Tibial artery (tissue), 4 donors: ENCODE results near the gene BIRC3.

Source experiments
- DNase-seq, 2 donors: peaks; one replicate each; pipeline ENCODE4 v3.0.0-alpha.2; 2019
- H3K27ac ChIP-seq, 2 donors: fragments of 200-600 bp; sonication (generic) in 1 of 2; 1 replicate in 1 of 2; 2 replicates in 1 of 2; pipeline ENCODE4 v1.5.1; 2018 to 2019; ENCODE audit warnings: mild to moderate bottlenecking in 1 of 2
- H3K27me3 ChIP-seq, 2 donors: fragments of 200-600 bp; sonication (generic) in 1 of 2; one replicate each; pipeline versions ENCODE4 v1.5.1 to v1.6.0; 2016 to 2019
- H3K36me3 ChIP-seq, 3 donors: fragments of 200-600 bp; sonication (generic) in 2 of 3; one replicate each; pipeline ENCODE4 v1.5.1; 2016 to 2019; ENCODE audit warnings: mild to moderate bottlenecking in 2 of 3
- H3K4me1 ChIP-seq, 4 donors: fragments of 200-600 bp; sonication (generic) in 2 of 4; 1 replicate in 3 of 4; 2 replicates in 1 of 4; pipeline ENCODE4 v1.5.1; 2016 to 2019
- H3K4me3 ChIP-seq, 2 donors: fragments of 200-600 bp; sonication (generic) in 1 of 2; 1 replicate in 1 of 2; 2 replicates in 1 of 2; pipeline ENCODE4 v1.5.1; 2018 to 2019; ENCODE audit warnings: mild to moderate bottlenecking in 2 of 2
- H3K9me3 ChIP-seq, 3 donors: fragments of 200-600 bp; sonication (generic) in 1 of 3; one replicate each; pipeline ENCODE4 v1.5.1; 2016 to 2019
- intact Hi-C: fragments of 100-400 bp; cut with DNase I; formaldehyde crosslinking; loops from one replicate; pipeline ENCODE4 v1.15.0; 2023; ENCODE audit warnings: low total_unique reads
- TF ChIP-seq, protein P1 (sequence below), 2 experiments: fragments of 200-600 bp in 1 of 2; fragments of 450-650 bp in 1 of 2; IDR thresholded peaks; one replicate each; pipeline ENCODE4 v1.5.1; 2017 to 2019; ENCODE audit warnings: antibody characterized with exemption in 2 of 2, mild to moderate bottlenecking in 1 of 2, moderate library complexity in 1 of 2

The BIRC3 gene

GRCh38 chr11:102306048-102306597 is 11.2 kb upstream of the BIRC3 start:
- intact Hi-C loops, result no loop called here
- Histone ChIP-seq H3K36me3 (no peaks in the 10 kb centered on the region), H3K27ac (no peak overlapping the region), H3K27me3 (no peaks in the 10 kb centered on the region), H3K9me3 (peaks cover 0 to 16% (median 5%) of the 10 kb centered on the region in 3 donors), H3K4me1 (no peaks in the 10 kb centered on the region), H3K4me3 (no peak overlapping the region)
- TF ChIP-seq, protein P1, sequence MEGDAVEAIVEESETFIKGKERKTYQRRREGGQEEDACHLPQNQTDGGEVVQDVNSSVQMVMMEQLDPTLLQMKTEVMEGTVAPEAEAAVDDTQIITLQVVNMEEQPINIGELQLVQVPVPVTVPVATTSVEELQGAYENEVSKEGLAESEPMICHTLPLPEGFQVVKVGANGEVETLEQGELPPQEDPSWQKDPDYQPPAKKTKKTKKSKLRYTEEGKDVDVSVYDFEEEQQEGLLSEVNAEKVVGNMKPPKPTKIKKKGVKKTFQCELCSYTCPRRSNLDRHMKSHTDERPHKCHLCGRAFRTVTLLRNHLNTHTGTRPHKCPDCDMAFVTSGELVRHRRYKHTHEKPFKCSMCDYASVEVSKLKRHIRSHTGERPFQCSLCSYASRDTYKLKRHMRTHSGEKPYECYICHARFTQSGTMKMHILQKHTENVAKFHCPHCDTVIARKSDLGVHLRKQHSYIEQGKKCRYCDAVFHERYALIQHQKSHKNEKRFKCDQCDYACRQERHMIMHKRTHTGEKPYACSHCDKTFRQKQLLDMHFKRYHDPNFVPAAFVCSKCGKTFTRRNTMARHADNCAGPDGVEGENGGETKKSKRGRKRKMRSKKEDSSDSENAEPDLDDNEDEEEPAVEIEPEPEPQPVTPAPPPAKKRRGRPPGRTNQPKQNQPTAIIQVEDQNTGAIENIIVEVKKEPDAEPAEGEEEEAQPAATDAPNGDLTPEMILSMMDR (IDR thresholded peaks at IDR 0.05), result no peak
- DNase-seq, result no peak

DNA sequence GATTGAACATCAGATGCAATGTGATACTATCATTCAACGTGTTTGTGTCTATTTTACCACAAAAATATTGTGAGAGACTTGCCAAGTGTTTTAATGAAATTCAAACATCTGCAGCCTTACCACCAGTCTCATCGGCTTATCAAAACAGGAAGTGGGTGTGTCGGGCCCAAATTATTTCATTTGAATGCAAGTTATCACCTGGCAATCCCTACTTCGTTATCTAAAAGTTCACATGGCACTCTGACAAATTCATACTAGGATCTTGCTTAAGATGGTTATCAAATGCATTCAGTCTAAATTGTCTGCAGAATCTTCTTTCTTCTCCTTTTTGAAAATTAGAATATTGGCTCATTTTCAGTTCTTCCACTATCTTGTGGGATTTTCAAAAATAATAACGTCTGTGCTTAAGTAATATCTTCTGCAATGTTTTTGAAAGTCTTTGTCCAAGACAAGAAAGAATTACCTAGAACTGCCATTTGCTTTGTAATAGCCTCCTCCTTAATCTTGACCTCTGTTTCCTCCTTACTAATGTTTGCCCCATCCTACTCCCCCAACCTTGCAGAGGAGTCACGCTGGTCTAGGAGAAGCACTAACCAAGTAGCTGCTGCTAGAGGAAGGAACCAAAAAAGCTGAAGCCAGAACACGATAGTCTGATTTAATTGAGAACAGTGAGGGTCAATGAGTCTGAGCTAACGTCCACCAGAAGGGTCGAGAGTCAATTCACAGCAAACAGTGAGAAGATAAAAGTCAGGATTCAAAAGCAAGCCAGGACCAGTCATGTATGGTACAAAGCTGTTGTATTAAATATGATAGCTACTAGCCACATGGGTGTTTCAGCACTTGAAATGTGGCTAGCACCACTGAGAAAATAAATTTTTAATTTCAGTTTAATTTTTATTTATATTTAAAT is 10.2 kb upstream of the BIRC3 start:
- H3K9me3 ChIP-seq, result peaks cover 0 to 15% (median 5%) of the 10 kb centered on the region in 3 donors
- TF ChIP-seq, protein P1 (IDR thresholded peaks at IDR 0.05), result no peak
- no peak overlapping the region for H3K27ac ChIP-seq
- H3K4me1 ChIP-seq, result no peaks in the 10 kb centered on the region
- H3K36me3 ChIP-seq, result no peaks in the 10 kb centered on the region
- no peak overlapping the region for H3K4me3 ChIP-seq
- no peak for DNase-seq
- intact Hi-C loops, result no loop called here
- H3K27me3 ChIP-seq, result no peaks in the 10 kb centered on the region

DNA sequence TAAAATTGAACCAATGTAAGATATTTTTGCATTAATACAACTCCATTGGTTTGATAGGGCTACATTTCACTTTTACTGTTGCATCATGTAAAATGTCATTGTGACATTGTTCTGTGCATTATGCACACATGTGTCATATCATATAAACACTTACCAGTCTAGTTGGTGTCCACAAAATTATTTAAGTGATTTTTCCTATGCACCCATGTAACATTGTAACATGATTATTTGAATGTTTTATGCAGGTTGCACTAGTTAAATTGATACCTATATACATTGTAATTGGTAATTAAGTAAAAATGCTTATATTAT is 9.6 kb upstream of the BIRC3 start:
- DNase-seq, result no peak
- no peaks in the 10 kb centered on the region for H3K4me1 ChIP-seq
- no peaks in the 10 kb centered on the region for H3K36me3 ChIP-seq
- TF ChIP-seq, protein P1 (IDR thresholded peaks at IDR 0.05), result no peak
- intact Hi-C loops, result no loop called here
- peaks cover 0 to 8% (median 3%) of the 10 kb centered on the region in 3 donors for H3K9me3 ChIP-seq
- no peak overlapping the region for H3K4me3 ChIP-seq
- H3K27ac ChIP-seq, result no peak overlapping the region
- H3K27me3 ChIP-seq, result no peaks in the 10 kb centered on the region

DNA sequence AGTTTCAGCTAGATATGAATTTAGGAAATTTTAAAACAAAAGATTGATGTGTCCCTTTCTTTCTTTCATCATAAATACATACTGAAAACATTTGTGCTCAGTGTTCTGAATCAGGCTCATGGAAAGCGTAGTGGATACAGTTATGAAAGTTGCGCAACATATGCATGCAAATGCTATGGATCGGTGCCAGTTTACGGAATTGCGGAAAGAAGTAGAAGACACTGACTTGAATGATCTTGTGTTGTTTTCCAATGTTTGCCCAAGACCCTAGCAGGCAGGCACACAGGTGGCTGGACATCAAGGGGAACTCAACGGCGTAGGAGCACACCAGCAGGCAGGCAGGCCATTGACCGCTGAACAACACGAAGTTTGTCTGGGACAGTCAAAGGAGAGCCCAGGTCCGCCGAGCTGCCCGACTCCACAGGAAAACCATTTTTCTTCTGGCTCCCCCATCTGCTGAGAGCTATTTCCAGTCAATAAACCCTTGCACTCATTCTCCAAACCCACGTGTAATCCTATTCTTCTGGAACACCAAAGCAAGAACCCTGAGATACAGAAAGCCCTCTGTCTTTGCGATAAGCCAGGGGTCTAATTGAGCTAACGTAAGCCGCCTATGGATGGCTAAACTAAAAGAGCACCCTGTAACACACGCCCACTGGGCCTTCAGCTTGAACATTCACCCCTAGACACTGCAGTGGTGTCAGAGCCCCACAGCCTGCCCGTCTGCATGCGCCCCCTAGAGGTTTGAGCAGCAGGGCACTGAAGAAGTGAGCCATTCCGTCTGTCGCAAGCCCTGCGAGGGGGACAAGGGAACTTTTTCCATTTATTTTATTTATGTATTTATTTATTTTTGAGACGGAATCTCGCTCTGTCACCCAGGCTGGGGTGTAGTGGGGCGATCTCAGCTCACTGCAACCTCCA is 7.4 kb upstream of the BIRC3 start:
- Histone ChIP-seq H3K4me1 (peaks cover 0 to 15% (median 4%) of the 10 kb centered on the region in 4 donors), H3K9me3 (no peaks in the 10 kb centered on the region), H3K36me3 (no peaks in the 10 kb centered on the region), H3K4me3 (no peak overlapping the region), H3K27ac (no peak overlapping the region), H3K27me3 (no peaks in the 10 kb centered on the region)
- no peak for DNase-seq
- intact Hi-C loops, result no loop called here
- TF ChIP-seq, protein P1 (IDR thresholded peaks at IDR 0.05), result no peak

- Histone ChIP-seq H3K36me3 (no peaks in the 10 kb centered on the region), H3K9me3 (no peaks in the 10 kb centered on the region), H3K4me3 (peak overlapping the region; percentile 35 to 38), H3K27me3 (no peaks in the 10 kb centered on the region), H3K27ac (peak overlapping the region; percentile 75 to 80), H3K4me1 (peaks cover 0 to 22% (median 6%) of the 10 kb centered on the region in 4 donors)
- no peak for DNase-seq
- TF ChIP-seq, protein P1 (IDR thresholded peaks at IDR 0.05), result no peak
- intact Hi-C loops, result no loop called here
These were observed 4.6 kb upstream of the BIRC3 start for GRCh38 chr11:102312667-102313066.
